MM.1S (cell line): Measurements from ENCODE around the gene NRXN3.

Experiments
- DNase-seq: peaks from one replicate; pipeline ENCODE4 v3.0.0-alpha.2; 2015
- H2AFZ ChIP-seq: fragments of 300-600 bp; sonication (generic); 2 replicates; pipeline ENCODE4 v1.6.0; 2016; ENCODE audit warnings: antibody characterized with exemption, low read length
- H3F3A ChIP-seq: fragments of 300-600 bp; sonication (generic); 2 replicates; pipeline ENCODE4 v1.6.1; 2016; ENCODE audit warnings: mild to moderate bottlenecking, antibody characterized with exemption, low read length, moderate library complexity, mixed read lengths; ENCODE audit not compliant: insufficient read depth
- H3K27ac ChIP-seq: fragments of 300-600 bp; sonication (generic); 2 replicates; pipeline ENCODE4 v1.5.1; 2016; ENCODE audit warnings: mild to moderate bottlenecking, low read length
- H3K27me3 ChIP-seq: fragments of 300-600 bp; sonication (generic); replicated peaks from 2 replicates; pipeline ENCODE4 v1.6.0; 2016; ENCODE audit warnings: low read length; ENCODE audit not compliant: insufficient read depth
- H3K36me3 ChIP-seq: fragments of 300-600 bp; sonication (generic); replicated peaks from 2 replicates; pipeline ENCODE4 v1.6.1; 2016; ENCODE audit warnings: mild to moderate bottlenecking, low read length, mixed read lengths; ENCODE audit not compliant: insufficient read depth
- H3K4me1 ChIP-seq: fragments of 300-600 bp; sonication (generic); 2 replicates; pipeline ENCODE4 v1.6.1; 2016; ENCODE audit warnings: low read length, mixed read lengths
- H3K4me2 ChIP-seq: fragments of 300-600 bp; sonication (generic); 2 replicates; pipeline ENCODE4 v1.6.0; 2016; ENCODE audit warnings: low read depth, low read length
- H3K4me3 ChIP-seq: fragments of 300-600 bp; sonication (generic); 2 replicates; pipeline ENCODE4 v1.5.1; 2016; ENCODE audit warnings: low read length, mixed read lengths
- H3K79me2 ChIP-seq: fragments of 300-600 bp; sonication (generic); 2 replicates; pipeline ENCODE4 v1.6.1; 2016; ENCODE audit warnings: mixed run types, low read length, mixed read lengths
- H3K9ac ChIP-seq: fragments of 300-600 bp; sonication (generic); 2 replicates; pipeline ENCODE4 v1.6.1; 2016; ENCODE audit warnings: low read length, mixed read lengths
- H3K9me2 ChIP-seq: fragments of 300-600 bp; sonication (generic); replicated peaks from 2 replicates; pipeline ENCODE4 v1.6.1; 2016; ENCODE audit warnings: mild to moderate bottlenecking, low read length, mixed read lengths; ENCODE audit not compliant: insufficient read depth
- H3K9me3 ChIP-seq: fragments of 300-600 bp; sonication (generic); replicated peaks from 2 replicates; pipeline ENCODE4 v1.6.1; 2016; ENCODE audit warnings: mild to moderate bottlenecking, low read length, mixed read lengths; ENCODE audit not compliant: insufficient read depth
- H4K20me1 ChIP-seq: fragments of 300-600 bp; sonication (generic); 2 replicates; pipeline ENCODE4 v1.6.1; 2016; ENCODE audit warnings: mild to moderate bottlenecking, low read length, moderate library complexity, mixed read lengths; ENCODE audit not compliant: insufficient read depth
- CTCF ChIP-seq: fragments of 300-600 bp; sonication (generic); IDR thresholded peaks from 2 replicates; pipeline ENCODE4 v1.5.1; 2016; ENCODE audit warnings: antibody characterized with exemption, low read length, mixed read lengths
- EZH2 ChIP-seq: fragments of 300-600 bp; sonication (generic); optimal IDR thresholded peaks from 2 replicates; pipeline ENCODE3; 2017; ENCODE audit warnings: low read depth, mild to moderate bottlenecking, antibody characterized with exemption, low read length, mixed read lengths
- EZH2phosphoT487 ChIP-seq: fragments of 300-600 bp; sonication (generic); IDR thresholded peaks from 2 replicates; pipeline ENCODE4 v1.6.1; 2018; ENCODE audit warnings: antibody characterized with exemption, low read length

NRXN3 gene

GRCh38 chr14:79840831-79841230 is 1670.7 kb downstream of the NRXN3 start:
- Histone ChIP-seq H3K27ac (no peak overlapping the region), H2AFZ (no peak overlapping the region), H3K27me3 (no peaks in the 10 kb centered on the region), H3K4me1 (no peaks in the 10 kb centered on the region), H3K9me2 (no peaks in the 10 kb centered on the region), H3K36me3 (no peaks in the 10 kb centered on the region), H4K20me1 (no peaks in the 10 kb centered on the region), H3F3A (no peaks in the 10 kb centered on the region), H3K79me2 (no peaks in the 10 kb centered on the region), H3K9me3 (no peaks in the 10 kb centered on the region), H3K9ac (no peak overlapping the region), H3K4me2 (no peak overlapping the region), H3K4me3 (no peak overlapping the region)
- no peak for TF ChIP-seq EZH2
- TF ChIP-seq EZH2phosphoT487, result no peak
- no peak for TF ChIP-seq CTCF
- DNase-seq, result no peak

GRCh38 chr14:79841433-79841832 is 1671.3 kb downstream of the NRXN3 start:
- H3F3A ChIP-seq, result no peaks in the 10 kb centered on the region

GRCh38 chr14:79842270-79842669 is 1672.1 kb downstream of the NRXN3 start:
- TF ChIP-seq EZH2 (no peak), EZH2phosphoT487 (no peak), CTCF (no peak)
- Histone ChIP-seq H3K27ac (no peak overlapping the region), H3K9ac (no peak overlapping the region), H3K27me3 (no peaks in the 10 kb centered on the region), H3K9me3 (no peaks in the 10 kb centered on the region), H4K20me1 (no peaks in the 10 kb centered on the region), H3K4me1 (no peaks in the 10 kb centered on the region), H3K9me2 (no peaks in the 10 kb centered on the region), H3F3A (no peaks in the 10 kb centered on the region), H3K79me2 (no peaks in the 10 kb centered on the region), H3K4me3 (no peak overlapping the region), H3K4me2 (no peak overlapping the region), H2AFZ (no peak overlapping the region), H3K36me3 (no peaks in the 10 kb centered on the region)
- DNase-seq, result no peak

More at GRCh38 chr14:79841433-79841832, 1671.3 kb downstream of the NRXN3 start:
- H3K27me3 ChIP-seq, result no peaks in the 10 kb centered on the region
- no peaks in the 10 kb centered on the region for H3K36me3 ChIP-seq
- H3K79me2 ChIP-seq, result no peaks in the 10 kb centered on the region
- H3K9ac ChIP-seq, result no peak overlapping the region
- H3K4me2 ChIP-seq, result no peak overlapping the region
- no peaks in the 10 kb centered on the region for H3K9me2 ChIP-seq
- no peaks in the 10 kb centered on the region for H3K4me1 ChIP-seq
- no peak overlapping the region for H3K4me3 ChIP-seq
- H3K27ac ChIP-seq, result no peak overlapping the region
- H3K9me3 ChIP-seq, result no peaks in the 10 kb centered on the region
- no peak for TF ChIP-seq EZH2phosphoT487
- no peak for TF ChIP-seq CTCF
- TF ChIP-seq EZH2, result no peak
- no peak for DNase-seq
- H2AFZ ChIP-seq, result no peak overlapping the region
- no peaks in the 10 kb centered on the region for H4K20me1 ChIP-seq
